ENCODE data around the gene FAM187B.
"Not testable (repeated sequence)": the region's sequence is repeated elsewhere in the genome, so short reads cannot be mapped to it uniquely, and the experiment has no call there.

FAM187B gene

DNA sequence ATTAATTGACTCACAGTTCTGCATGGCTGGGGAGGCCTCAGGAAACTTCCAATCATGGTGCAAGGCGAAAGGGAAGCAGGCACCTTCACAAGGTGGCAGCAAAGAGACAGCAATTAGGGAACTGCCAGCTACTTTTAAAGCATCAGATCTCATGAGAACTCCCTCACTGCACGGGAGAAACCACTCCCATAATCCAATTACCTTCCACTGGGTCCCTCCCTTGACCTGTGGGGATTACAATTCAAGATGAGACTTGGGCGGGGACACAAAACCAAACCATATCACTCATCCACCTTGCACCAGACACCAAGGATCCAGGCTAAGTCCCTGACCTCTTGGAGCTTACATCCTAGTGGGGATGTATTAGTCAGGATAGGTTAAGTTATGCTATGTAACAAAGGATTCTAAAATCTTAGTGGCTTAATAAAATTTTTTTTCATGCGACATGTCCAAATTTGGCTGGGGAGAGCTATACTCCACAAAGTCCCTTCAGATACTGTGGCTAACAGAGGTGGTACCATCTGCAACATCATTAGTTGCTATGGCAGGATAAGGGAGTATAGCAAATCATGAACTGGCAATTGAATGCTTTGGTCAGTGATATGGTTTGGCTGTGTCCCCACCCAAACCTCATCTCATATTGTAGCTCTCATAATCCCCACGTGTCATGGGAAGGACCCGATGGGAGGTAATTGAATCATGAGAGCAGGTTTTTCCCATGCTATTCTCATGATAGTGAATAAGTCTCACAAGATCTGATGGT, 8.3 kb upstream of the FAM187B start:
- DNase-seq (ENCODE audit: low spot score), result no peak

DNA sequence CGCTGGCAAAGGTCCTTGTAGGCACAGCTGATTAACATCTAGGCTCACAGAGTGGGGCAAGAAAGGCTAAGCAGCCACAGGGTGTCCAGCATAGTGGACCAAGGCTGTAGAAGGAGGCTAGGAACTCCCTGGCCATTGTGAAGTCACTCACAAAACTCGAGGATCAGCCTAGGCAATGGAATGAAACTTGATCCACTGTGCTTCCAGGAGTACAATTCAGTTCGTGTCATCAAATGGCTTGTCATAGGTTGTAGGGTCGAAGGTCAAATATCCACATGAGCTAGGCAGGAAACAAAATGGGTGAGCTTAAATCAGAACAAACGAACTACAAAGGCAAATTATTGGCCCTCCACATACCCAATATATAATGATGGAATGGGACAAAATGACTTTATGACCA, 4.4 kb upstream of the FAM187B start:
- no peak for DNase-seq (ENCODE audit: low spot score)

DNA sequence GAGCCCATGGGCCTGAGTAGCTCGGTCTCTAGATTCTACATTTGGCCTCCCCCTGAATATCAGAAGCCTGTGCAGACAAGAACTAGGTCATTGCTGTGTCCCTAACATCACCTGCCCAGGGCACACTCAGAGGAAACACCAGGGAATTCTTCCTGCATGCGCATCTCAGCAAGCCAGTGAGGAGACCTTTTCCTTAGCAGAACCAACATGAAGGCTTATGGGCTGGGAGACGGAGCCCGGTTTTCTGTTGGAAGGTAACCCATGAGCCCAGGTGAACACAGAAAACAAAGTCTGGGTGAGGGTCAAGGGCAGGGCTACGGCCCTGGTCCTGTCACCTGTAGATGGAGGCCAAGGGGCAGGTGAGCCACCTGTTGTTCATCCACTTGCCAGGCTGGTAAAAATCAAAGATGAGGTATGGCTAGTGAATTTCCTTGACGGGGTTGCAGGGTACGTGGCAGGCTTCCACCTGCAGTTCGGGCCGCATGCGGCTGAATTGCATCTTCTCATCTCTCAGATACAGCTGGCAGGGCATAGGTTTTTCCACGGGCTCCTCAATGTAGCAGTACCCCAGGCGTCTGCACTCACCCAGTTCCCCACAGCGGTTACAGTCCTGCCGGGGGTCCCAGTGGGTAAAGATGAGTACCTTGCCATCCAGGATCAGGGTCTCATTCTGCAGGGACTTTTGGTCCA, 3.6 kb upstream of the FAM187B start:
- no peak for DNase-seq (ENCODE audit: low spot score)

DNA sequence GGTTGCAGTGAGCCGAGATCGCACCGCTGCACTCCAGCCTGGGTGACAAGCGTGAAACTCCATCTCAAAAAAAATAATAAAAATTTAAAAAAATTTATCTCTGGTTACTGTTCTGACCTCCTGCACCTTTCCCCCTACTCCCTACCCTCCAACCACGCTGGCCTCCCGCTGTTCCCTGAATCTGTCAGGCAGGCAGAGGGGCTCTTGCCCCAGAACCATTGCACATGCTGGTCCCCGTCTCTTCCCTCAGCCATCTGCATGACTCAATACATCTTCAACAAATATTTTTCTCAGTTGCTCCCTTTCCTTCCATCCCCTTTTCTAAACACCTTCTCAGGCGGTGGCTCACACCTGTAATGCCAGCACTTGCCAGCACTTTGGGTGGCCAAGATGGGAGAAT, 1.1 kb upstream of the FAM187B start:
- no peak for DNase-seq (ENCODE audit: low spot score)

DNA sequence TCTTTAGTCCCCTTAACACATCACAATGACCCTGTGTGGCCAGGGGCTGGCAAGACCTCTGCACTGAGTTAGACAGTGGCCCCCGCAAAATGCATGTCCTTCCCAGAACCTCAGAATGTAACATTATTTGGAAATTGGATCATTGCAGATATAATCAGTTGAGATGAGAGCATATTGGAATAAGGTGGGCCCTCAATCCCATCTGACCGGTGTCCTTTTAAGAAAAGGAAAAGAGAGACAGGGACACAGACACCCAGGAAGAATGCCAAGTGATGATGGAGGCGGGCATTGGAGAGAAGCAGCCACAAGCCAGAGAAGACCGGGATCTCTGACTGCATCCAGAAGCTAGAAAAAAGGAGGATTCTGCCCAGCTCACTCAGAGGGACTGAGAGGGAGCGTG, 1.8 kb downstream of the FAM187B start:
- DNase-seq (ENCODE audit: low spot score), result no peak

DNA sequence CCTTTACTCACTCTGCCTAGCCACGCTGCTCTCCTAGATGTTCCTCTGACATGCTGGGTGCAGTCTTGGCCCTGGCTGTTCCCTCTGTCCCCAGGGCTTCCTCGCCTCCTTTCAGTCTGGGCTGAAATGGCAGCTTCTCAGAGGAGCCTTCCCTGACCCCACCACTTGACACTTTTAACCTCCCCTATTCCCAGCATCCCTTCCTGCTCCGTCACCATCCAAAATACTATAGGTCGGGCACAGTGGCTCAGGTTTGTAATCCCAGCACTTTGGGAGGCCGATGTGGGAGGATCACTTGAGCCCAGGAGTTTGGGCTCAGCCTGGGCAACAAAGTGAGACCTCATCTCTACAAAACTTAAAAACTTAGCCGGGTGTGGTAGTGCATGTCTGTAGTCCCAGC, 2.6 kb downstream of the FAM187B start:
- DNase-seq (ENCODE audit: low spot score), result no peak

DNA sequence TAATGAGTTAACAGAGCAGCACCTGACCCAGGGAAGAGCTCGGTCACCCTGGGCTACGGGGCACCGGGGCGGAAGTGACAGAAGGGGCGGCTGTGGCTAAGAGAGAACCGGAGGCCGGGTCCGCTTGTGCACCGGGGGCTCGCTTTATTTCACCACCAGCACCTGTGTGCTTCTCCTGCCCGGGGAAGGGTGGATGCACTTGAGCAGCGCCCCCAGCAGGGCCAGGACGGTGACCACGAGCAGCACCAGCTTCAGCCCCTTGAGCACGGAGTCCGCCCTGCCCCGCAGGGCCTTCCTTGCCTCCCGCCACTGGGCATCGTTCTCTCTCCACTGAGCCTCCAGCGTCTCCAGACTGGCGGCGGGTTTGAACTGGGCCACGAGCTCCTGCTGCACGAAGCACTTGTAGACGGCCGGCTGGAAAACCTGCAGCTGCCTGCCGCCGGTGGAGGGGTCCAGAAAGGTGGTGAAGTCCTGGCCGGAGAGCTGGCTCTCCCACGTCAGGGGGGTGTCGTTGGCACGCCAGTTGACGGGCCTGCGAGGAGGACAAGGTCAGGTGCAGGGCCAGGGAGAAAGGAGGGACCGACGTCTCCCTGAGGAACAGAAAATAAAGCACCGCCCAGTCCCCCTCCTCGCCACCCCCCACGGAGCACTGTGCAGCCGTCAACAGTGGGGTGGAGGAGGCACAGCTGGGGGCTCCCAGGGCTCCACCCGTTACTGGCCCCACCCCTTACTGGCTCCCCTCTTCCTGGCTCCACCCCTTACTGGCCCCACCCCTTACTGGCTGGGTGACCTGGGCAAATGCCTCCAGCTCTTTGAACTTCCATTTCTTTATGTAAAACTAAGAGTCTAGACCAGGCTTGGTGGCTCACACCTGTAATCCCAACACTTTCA, 3.6 kb downstream of the FAM187B start:
- no peak for DNase-seq (ENCODE audit: low spot score)

DNA sequence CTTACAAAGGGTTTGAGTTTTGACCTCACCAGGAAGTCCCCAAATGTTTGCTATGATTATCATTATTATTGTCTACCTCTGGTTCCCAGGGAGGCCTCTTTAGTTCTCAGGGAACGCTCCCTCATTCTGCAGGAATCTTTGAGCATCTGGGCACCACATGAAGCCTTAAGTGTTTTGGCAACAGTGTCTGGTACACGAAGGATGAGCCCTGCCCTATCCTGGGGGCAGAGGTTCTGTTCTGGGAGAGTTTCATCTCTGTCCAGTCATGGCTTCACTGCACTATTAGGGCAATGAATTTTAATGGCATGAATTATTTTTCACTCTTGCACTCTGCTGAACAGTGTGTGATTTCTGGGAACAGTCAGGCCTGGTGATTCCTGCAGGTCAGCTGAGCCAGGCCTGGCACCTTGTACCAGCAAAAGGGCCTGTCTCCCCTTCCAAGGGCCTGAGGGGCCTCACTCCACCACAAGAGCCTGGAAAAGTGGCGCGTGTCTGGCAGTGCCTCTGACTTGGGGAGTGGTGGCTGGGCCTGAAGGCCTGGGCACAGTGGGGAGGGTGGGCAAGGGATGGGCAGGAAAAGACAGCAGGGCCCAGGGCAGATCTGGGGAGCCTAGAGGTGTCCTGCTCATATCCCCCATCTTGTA, 4.6 kb downstream of the FAM187B start:
- DNase-seq (ENCODE audit: low spot score), result no peak

DNA sequence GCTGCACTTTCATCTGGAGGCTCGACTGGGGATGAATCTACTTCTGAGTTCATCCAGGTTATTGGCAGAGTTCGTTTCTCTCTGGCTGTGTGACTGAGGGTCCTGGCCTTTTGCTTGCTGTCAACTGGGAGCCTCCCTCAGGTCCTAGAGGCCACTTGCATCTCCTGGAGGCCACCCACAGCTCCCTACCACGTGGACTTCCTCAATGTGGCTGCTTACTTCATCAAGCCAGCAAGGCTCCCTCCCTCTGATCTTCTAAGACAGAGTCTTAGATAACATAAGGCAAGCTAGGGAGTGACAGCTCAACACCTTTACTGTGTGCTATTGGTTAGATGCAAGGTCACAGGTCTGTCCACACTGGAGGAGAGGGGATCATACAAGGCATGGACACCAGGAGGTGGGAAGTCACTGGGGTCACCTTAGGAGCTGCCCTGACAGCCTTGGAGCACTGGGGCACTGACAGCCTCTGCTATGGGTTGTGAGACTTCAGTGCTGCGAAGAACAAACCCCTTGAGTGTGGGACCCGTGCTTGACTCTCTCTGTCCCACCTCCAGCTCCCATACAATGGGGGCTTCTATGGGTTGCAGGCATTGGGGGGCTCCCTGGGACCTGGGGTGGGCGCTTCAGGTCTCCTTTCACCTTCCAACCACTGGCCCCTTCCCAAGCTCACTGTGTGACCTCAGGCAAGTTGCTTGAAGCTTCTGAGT, 5.3 kb downstream of the FAM187B start:
- no peak for DNase-seq (ENCODE audit: low spot score)

DNA sequence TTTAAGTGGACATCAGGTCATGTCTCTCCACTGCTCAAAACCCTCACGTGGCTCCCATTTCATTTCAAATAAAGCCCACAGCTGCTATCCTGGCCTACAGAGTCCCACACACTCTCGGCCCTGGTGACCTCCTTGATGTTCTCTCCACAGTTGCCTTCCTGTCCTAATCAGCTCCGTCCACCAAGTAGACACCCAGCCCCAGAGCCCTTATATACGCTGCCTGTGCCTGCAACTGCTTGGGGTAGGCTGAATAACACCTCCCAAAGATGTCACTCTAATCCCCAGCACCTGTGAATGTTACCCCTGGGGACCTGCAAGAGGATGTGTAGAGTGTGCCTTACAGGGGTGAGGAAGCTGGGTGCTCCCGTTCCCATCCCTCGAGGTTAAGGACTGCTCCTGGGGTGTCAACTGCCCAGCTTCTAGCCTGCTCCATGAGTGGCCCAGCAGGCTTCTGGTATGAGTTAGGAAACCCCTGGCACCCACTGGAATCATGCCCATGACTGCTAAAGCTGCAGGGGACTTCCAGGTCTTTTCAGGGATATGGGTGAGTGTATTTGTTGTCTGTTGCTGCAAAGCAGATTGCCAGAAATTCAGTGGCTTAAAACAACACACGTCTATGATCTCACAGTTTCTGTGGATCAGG, 6.0 kb downstream of the FAM187B start:
- DNase-seq (ENCODE audit: low spot score), result no peak

DNA sequence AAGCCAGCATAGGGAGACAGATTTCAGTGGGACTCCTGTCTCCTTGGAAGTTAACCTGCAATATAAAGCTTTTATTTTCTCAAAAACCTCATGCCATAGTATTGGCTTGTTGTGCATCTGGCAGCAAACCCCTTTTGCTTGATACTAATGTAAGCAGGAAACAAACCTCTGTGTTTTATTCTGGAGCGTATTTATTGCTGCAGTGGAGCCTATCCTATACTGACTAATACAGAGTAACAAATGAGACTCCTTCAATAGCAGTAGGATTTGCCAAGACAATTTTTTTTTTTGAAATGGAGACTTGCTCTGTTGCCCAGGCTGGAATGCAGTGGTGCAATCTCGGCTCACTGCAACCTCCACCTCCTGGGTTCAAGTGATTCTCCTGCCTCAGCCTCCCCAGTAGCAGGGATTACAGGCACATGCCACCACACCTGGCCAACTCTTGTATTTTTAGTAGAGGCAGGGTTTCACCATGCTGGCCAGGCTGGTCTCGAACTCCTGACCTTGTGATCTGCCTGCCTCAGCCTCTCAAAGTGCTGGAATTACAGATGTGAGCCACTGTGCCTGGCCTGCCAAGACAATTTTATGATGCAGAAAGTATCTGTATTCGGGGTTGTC, 7.5 kb downstream of the FAM187B start:
- DNase-seq (ENCODE audit: low spot score), result not testable (repeated sequence)

DNA sequence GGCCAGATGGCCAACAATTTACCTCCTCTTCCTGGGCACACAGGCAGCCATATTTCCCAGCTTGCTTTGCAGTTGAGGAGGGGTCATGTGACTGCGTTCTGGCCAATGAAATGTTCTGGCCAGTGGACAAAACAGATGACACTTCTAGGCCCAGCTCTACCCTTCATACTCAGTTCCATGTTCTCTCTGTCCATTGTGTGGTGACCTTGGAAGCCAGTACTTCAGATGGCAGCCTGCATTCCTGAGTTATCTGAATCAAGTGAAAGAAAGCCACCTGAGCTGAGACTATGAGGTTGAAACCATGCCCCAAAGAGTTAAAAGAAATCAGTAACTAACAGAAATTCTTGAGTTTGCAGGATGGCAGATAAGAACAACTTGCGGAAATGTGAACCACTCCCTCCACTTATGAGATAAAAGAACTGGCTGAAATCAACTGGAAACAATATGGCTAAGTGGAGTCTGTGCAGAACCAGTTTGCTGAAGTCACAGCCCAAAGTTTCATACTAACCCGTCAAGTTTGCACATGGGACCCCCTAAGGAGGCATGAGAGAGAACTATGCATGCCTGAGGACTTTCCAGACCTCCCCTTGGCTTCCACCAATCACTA, 8.1 kb downstream of the FAM187B start:
- no peak for DNase-seq (ENCODE audit: low spot score)

DNA sequence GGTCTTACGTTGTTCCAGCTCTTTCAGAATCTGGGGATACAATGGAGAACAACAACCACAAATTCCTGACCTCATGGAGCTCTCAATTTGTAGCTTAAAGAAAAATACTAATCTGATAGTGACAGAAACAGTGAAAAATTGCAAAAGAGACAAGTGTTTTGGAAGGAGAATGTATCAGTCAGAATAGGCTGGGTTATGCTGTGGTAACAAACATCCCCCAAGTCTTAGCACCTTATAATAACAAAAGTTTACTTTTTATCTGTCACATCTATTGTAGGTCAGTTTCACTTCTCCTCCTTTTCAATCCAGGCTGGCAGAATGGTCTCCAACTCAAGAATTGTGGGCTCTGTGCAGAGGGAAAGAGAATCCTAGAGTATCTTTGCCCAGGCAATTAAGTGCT, 9.5 kb downstream of the FAM187B start:
- DNase-seq (ENCODE audit: low spot score), result no peak

DNA sequence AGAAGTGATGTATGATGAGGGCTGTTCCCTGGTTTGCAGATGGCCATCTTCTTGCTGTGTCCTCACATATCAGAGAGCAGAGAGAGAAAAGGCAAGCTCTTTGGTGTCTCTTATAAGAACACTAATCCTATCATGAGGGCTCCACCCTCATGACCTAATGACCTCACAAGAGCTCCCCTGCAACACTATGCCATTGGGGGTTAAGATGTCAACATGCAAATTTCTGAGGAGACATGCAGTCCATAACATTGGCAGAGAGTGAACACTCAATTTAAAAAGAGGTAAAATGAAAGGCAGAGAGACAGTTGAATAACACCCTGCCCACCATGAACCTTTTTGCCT, 10.9 kb downstream of the FAM187B start:
- no peak for DNase-seq (ENCODE audit: low spot score)

DNA sequence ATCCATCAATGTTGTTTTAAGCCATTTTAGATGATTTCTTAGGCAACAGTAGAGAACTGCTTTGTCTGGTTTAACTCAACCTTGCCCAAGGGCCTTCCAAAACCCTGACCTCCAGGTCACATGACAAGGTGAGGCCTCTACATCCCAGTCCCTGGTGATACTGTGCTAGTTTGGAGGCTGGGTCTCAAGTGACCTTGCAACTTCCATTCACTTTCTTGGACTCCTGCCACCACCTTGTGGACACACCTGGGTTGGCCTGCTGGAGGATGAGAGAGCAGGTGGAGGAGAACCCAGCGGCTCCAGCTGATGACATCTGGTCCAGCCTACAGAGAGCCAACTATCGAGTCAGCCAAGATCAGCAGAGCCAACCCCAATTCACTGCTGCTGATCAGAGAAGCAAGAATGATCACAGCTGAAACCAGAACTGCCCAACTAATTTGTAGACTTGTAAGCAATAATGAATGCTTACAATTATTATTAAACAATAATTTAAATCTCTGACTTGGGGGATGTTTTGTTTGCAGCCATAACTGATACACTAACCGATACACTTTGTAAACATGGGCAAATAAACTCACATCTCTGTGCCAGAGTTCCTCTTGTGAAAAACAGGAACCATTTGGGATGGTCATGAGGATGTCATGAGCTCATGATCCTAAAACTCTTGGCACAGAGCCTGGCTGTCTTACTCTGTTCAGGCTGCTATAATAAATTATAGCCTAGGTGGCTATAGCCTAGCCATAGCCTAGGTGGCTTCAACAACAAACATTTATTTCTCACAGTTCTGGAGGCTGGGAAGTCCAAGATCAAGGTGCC, 11.5 kb downstream of the FAM187B start:
- no peak for DNase-seq (ENCODE audit: low spot score)

DNA sequence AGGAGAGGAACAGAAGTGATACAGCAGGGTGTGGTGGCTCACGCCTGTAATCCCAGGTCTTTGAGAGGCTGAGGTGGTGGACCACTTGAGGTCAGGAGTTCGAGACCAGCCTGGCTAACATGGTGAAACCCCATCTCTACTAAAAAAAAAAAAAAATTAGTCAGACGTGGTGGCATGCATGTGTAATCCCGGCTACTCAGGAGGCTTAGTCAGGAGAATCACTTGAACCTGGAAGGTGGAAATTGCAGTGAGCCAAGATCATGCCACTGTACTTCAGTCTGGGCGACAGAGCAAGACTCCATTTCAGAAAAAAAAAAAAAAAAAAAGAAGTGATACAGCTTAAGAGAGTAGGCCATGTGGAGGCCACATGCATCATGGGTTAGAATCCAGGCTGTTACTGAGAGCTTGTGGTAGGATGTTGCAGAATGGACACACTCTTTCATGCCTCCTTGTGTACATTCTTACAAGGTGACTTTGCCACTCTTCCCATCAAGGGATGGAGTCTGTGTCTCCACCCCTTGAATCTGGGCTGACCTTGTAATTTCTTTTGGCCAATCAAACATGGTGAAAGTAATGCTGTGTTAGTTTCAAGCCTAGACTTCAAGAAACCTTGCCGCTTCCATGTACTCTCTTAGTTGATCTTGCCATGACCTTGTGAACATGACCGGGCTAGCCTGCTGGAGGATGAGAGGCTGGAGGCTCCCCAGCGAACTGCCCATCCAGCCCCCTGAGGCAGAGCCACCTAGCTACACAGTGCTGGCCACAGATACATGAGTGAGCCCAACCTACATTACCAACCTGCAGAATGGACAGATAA, 12.3 kb downstream of the FAM187B start:
- peak; percentile 21 for DNase-seq (ENCODE audit: low spot score)

DNA sequence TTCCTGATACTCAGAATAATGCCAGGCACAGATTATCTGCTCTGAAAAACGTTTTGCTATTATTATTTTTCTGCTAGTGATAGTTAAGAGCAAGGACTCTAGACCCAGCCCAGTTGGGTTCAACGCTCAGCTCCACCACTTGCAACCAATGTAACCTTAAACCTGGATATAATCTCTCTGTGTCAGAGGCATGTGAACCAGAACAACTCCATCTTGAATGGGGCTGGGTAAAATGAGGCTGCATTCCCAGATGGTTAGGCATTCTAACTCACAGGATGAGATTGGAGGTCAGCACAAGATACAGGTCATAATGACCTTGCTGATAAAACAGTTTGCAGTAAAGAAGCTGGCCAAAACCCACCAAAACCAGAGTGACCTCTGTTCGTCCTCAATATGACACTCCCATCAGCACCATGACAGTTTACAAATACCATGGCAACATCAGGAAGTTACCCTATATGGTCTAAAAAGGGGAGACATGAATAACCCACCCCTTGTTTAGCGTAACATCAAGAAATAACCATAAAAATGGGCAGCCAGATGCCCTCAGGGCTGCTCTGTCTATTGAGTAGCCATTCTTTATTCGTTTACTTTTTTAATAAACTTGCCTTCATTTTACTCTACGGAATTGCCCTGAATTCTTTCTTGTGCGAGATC, 13.6 kb downstream of the FAM187B start:
- no peak for DNase-seq (ENCODE audit: low spot score)

Data from AG08396 (cell line).